Upper lobe of left lung (tissue), 4 donors: ENCODE results near the gene B3GNT2.

Source experiments
- CTCF ChIP-seq, 6 experiments: fragments of 450-650 bp in 4 of 6; fragments of 200-600 bp in 2 of 6; sonication (generic) in 2 of 6; IDR thresholded peaks; one replicate each; pipeline ENCODE4 v1.5.1; 2016 to 2019; ENCODE audit warnings: antibody characterized with exemption in 6 of 6
- EP300 ChIP-seq, 4 donors: sonication (generic); formaldehyde crosslinking; IDR thresholded peaks; one replicate each; pipeline ENCODE4 v1.5.1; 2017; ENCODE audit warnings: antibody characterized with exemption in 4 of 4, control low read depth in 2 of 4
- POLR2A ChIP-seq, 4 donors: fragments of 450-650 bp; IDR thresholded peaks; one replicate each; pipeline ENCODE4 v1.5.1; 2016 to 2017; ENCODE audit warnings: antibody characterized with exemption in 4 of 4, mild to moderate bottlenecking in 2 of 4
- POLR2AphosphoS5 ChIP-seq, 2 donors: sonication (generic); formaldehyde crosslinking; IDR thresholded peaks; one replicate each; pipeline ENCODE4 v1.5.1; 2017; ENCODE audit warnings: antibody characterized with exemption in 2 of 2

GRCh38 chr2:62222171-62222570 lies 26.3 kb downstream of the B3GNT2 start:
- TF ChIP-seq CTCF (IDR thresholded peaks at IDR 0.05) = no peak
- no peak for TF ChIP-seq POLR2A (IDR thresholded peaks at IDR 0.05)
- no peak for TF ChIP-seq POLR2AphosphoS5 (IDR thresholded peaks at IDR 0.05)
- TF ChIP-seq EP300 (IDR thresholded peaks at IDR 0.05) = no peak
